Measurements from ENCODE around the gene SASH3.

DNA sequence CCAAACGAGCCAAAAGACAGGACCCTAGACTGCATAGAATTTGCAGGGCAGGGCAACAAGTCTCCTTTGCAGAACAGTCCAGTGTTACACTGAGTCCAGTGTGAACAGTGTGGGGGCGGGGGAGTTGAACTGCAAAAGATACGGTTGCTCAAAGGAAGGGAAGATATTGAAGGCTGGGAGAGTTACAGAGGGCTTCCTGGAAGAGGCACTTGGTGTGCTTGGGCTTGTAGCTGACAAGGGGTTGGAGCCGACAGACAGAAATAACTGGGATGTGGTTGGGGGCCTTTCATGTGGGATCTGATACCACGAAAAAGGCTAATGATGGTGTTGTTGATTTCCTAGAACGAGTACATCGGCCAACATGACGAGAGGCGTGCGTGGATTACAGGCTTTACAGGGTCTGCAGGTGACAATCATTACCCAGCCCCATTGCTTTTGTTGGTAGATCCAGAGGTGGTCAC lies 34.9 kb upstream of the SASH3 start:
- TF ChIP-seq, protein P1, sequence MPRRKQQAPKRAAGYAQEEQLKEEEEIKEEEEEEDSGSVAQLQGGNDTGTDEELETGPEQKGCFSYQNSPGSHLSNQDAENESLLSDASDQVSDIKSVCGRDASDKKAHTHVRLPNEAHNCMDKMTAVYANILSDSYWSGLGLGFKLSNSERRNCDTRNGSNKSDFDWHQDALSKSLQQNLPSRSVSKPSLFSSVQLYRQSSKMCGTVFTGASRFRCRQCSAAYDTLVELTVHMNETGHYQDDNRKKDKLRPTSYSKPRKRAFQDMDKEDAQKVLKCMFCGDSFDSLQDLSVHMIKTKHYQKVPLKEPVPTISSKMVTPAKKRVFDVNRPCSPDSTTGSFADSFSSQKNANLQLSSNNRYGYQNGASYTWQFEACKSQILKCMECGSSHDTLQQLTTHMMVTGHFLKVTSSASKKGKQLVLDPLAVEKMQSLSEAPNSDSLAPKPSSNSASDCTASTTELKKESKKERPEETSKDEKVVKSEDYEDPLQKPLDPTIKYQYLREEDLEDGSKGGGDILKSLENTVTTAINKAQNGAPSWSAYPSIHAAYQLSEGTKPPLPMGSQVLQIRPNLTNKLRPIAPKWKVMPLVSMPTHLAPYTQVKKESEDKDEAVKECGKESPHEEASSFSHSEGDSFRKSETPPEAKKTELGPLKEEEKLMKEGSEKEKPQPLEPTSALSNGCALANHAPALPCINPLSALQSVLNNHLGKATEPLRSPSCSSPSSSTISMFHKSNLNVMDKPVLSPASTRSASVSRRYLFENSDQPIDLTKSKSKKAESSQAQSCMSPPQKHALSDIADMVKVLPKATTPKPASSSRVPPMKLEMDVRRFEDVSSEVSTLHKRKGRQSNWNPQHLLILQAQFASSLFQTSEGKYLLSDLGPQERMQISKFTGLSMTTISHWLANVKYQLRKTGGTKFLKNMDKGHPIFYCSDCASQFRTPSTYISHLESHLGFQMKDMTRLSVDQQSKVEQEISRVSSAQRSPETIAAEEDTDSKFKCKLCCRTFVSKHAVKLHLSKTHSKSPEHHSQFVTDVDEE (CRISPR knock-in tag; IDR thresholded peaks at IDR 0.05) = no peak
- TF ChIP-seq, protein P2, sequence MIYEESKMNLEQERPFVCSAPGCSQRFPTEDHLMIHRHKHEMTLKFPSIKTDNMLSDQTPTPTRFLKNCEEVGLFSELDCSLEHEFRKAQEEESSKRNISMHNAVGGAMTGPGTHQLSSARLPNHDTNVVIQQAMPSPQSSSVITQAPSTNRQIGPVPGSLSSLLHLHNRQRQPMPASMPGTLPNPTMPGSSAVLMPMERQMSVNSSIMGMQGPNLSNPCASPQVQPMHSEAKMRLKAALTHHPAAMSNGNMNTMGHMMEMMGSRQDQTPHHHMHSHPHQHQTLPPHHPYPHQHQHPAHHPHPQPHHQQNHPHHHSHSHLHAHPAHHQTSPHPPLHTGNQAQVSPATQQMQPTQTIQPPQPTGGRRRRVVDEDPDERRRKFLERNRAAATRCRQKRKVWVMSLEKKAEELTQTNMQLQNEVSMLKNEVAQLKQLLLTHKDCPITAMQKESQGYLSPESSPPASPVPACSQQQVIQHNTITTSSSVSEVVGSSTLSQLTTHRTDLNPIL (CRISPR knock-in tag; IDR thresholded peaks at IDR 0.05; ENCODE audit: low read depth) = no peak
- TF ChIP-seq, protein P3, sequence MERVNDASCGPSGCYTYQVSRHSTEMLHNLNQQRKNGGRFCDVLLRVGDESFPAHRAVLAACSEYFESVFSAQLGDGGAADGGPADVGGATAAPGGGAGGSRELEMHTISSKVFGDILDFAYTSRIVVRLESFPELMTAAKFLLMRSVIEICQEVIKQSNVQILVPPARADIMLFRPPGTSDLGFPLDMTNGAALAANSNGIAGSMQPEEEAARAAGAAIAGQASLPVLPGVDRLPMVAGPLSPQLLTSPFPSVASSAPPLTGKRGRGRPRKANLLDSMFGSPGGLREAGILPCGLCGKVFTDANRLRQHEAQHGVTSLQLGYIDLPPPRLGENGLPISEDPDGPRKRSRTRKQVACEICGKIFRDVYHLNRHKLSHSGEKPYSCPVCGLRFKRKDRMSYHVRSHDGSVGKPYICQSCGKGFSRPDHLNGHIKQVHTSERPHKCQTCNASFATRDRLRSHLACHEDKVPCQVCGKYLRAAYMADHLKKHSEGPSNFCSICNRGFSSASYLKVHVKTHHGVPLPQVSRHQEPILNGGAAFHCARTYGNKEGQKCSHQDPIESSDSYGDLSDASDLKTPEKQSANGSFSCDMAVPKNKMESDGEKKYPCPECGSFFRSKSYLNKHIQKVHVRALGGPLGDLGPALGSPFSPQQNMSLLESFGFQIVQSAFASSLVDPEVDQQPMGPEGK (CRISPR knock-in tag; IDR thresholded peaks at IDR 0.05; ENCODE audit: borderline replicate concordance) = no peak
- no peak for TF ChIP-seq PPARA (CRISPR knock-in tag; IDR thresholded peaks at IDR 0.05; ENCODE audit: borderline replicate concordance)
- no peak for TF ChIP-seq CSDC2 (CRISPR knock-in tag; IDR thresholded peaks at IDR 0.05)
- no peak for TF ChIP-seq ZFP3 (CRISPR knock-in tag; IDR thresholded peaks at IDR 0.05)
- no peak for TF ChIP-seq ZNF8 (CRISPR knock-in tag; IDR thresholded peaks at IDR 0.05)
- no peak for TF ChIP-seq ARNTL (CRISPR knock-in tag; IDR thresholded peaks at IDR 0.05; ENCODE audit: borderline replicate concordance, low read depth)
- no peak for TF ChIP-seq TOX (CRISPR knock-in tag; IDR thresholded peaks at IDR 0.05; ENCODE audit: borderline replicate concordance)
- no peak for TF ChIP-seq ZFP30 (CRISPR knock-in tag; IDR thresholded peaks at IDR 0.05)
- TF ChIP-seq ZC3H10 (CRISPR knock-in tag; IDR thresholded peaks at IDR 0.05) = no peak
- no peak for TF ChIP-seq OSR1 (CRISPR knock-in tag; IDR thresholded peaks at IDR 0.05)
- TF ChIP-seq RARB (CRISPR knock-in tag; IDR thresholded peaks at IDR 0.05) = no peak
